RPMI7951 (cell line): ENCODE data around the gene NR2F1. TPM values are rescaled to one million over a fixed set of nuclear protein-coding genes. Genes with fewer than 3 reads are reported as not detected.

Experiments
- DNase-seq: peaks from one replicate; pipeline ENCODE4 v3.0.0-alpha.2; 2012; ENCODE audit warnings: low read depth
- total RNA-seq: library from RNA; depleted of rRNA; stranded (reverse); fragments of >200 nt; shearing (Covaris generic); gene quantifications from 2 replicates; pipeline ENCODE4 v1.2.3, GENCODE V29; 2014

The NR2F1 gene
- total RNA-seq, 1 experiment from 2014 or later = 17.1 TPM

- DNase-seq = no peak
These were observed 4.9 kb upstream of the NR2F1 start for GRCh38 chr5:93577854-93578812.

DNA sequence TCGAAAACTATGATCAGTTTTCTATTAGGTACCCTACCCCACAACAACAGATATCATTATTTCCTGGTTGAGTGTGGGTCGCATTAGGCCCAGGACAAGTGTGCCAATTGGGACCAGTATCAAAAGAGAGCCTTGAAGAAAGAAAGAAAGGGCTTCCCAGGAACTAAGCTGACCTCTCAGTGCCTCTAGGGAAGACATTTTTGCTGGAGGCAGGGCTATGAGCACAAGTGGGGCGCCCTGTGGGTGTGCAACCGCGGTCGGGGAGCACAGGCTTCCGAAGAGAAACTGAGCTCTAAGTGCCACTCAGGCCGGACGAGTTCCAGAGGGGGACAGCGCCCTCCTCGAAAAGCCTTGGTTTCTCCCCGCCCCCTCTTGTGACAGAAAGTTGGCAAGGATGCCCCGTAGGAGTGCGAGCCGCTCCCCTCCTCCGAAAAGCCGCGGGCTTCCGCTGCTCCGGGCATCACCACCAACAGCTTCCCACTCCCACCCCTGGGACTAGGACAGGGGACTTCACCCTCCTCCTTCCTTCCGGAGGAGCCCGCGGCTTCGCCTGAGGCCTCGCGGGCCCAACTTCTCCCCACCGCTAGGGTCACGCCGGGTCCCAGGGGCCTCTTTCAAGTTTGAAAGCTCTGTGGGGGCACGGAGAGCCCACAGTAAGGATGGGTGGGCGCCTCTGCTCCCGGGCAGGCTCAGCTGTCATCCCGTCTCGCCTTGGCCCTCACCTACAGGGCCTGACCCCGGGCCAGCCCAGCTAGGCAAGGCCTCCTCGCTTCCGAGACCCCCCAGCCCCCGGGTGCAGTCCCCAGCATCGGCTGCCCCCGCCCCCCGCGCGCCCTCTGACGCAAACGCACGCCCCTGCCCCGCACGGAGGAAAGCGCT lies 4.0 kb upstream of the NR2F1 start:
- peak; percentile 86 for DNase-seq

DNA sequence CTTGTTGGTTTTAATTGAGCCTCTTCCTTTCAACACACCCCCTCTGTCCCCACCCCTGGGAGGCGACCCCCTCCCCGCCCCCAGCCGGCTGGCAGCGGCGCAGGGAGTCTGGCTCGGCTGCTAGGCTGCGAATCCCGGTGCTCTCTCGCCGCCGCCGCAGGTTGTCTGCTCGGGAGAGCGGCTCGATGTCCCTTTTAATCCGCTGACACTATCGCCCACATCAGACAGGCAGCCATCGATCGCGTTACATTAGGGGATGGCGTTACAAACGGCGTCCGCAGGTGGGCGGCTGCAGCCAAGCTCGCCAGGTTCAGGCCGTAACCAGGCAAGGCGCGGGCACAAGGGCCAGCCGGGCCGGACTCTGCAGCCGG lies 3.3 kb upstream of the NR2F1 start:
- DNase-seq = peak; percentile 44

GRCh38 chr5:93580063-93580926 lies 2.7 kb upstream of the NR2F1 start:
- peak; percentile 63 for DNase-seq

- DNase-seq = peak; percentile 54
These were observed 2.0 kb upstream of the NR2F1 start, which contains the start of gene NR2F1-AS1 for GRCh38 chr5:93580927-93581445. TSS of gene NR2F1-AS1 (minus strand) at chr5:93581219.

GRCh38 chr5:93582167-93582462 lies 907 bp upstream of the NR2F1 start:
- DNase-seq = no peak

GRCh38 chr5:93583439-93583767 lies 381 bp downstream of the NR2F1 start:
- no peak for DNase-seq

GRCh38 chr5:93583768-93584595 lies 960 bp downstream of the NR2F1 start:
- DNase-seq = peak; percentile 64

GRCh38 chr5:93584596-93585040 lies 1.6 kb downstream of the NR2F1 start:
- DNase-seq = no peak

DNA sequence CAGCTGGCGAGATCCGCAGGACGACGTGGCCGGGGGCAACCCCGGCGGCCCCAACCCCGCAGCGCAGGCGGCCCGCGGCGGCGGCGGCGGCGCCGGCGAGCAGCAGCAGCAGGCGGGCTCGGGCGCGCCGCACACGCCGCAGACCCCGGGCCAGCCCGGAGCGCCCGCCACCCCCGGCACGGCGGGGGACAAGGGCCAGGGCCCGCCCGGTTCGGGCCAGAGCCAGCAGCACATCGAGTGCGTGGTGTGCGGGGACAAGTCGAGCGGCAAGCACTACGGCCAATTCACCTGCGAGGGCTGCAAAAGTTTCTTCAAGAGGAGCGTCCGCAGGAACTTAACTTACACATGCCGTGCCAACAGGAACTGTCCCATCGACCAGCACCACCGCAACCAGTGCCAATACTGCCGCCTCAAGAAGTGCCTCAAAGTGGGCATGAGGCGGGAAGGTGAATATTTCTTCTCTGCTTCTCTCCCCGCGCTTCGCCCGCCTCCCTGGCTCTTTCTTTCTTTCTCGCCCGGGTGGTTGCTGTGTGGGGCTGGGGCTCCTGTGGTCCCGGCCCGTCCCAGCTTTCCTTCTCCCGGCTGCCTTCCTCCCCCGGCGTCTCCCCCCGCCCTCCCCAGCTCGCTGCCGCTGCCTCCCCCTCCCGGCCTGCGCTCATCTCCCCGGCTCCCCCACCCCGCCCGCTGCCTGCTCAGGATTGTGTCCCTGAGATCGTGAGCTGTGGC lies 2.2 kb downstream of the NR2F1 start:
- peak; percentile 47 for DNase-seq

DNA sequence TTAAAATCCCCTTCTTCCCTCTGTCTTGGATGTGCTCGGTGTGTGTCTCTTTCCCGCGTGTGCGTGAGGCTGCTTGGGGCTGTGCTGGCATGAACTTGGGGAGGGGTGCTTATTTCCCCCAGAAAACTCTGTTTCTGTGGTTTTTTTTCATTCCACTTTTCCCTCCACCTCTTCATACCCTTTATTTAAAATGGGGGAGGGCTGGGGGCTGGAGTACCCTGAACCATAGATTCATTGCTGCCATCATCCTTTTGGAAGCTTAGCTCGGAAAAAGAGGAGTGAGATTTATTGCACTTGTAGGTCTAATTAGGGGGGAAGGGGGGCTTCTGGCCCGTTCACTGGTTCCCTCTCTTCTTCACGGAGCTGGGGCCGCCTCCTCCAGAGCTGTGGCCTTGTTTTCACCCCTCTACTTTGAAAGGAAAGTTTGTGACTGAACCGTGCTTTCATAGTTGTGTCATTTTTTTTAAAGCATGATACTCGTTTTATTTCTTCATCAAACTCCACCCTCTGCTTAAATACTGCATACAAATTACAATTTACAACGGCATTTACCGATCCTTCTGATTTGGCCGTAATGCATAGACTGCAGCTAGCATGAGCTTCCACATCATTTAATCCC lies 2.9 kb downstream of the NR2F1 start:
- DNase-seq = peak; percentile 12

GRCh38 chr5:93586736-93587596 lies 3.9 kb downstream of the NR2F1 start:
- DNase-seq = no peak

- DNase-seq = no peak
These were observed 4.8 kb downstream of the NR2F1 start for GRCh38 chr5:93587597-93588351.

- no peak for DNase-seq
These were observed 5.5 kb downstream of the NR2F1 start for GRCh38 chr5:93588352-93589151.

GRCh38 chr5:93589152-93589828 lies 6.3 kb downstream of the NR2F1 start:
- no peak for DNase-seq

DNA sequence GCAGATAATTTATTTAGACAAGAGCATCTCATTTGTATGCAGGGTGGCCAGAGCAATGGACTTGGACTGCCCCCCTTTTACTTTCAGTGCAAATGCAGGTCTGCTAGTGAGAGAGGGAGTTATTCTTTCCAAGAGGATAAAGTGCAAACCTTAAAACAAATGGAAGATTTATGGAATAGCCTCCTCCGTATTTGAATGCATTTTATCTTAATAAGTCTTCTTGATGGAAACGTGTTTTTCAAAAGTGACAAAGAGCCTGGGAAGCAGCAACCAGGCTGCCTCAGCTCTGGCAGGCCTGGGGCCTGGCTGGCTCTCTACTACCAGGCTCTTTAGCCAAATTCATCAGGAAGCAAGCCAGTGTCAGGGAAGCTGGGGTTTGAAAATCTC lies 6.8 kb downstream of the NR2F1 start:
- DNase-seq = no peak
